ENCODE measurements around the gene OSBPL8.
A peak's percentile ranks its signal among the peaks of the same experiment; 100 is the strongest.

Gene OSBPL8

GRCh38 chr12:76547526-76547925 is 12.0 kb downstream of the OSBPL8 start:
- Mint-ChIP-seq H3K36me3 (ENCODE audit: low read depth) (no peaks in the 10 kb centered on the region), H3K27ac (peak overlapping the region; percentile 3 to 76 (median 5)), H3K27me3 (ENCODE audit: low read depth) (no peaks in the 10 kb centered on the region), H3K4me3 (peak overlapping the region in 1 of 3 experiments; percentile 5), H3K9me3 (no peaks in the 10 kb centered on the region), H3K4me1 (peaks cover 24% of the 10 kb centered on the region)
- no peak for TF ChIP-seq CTCF (IDR thresholded peaks at IDR 0.05; ENCODE audit: unreplicated experiment in 3 of 3)

GRCh38 chr12:76546889-76547288 is 12.7 kb downstream of the OSBPL8 start:
- H3K4me3 Mint-ChIP-seq, result peak overlapping the region in 1 of 3 experiments; percentile 34
- TF ChIP-seq CTCF (IDR thresholded peaks at IDR 0.05; ENCODE audit: unreplicated experiment in 3 of 3), result no peak
- peaks cover 4% of the 10 kb centered on the region for H3K36me3 Mint-ChIP-seq (ENCODE audit: low read depth)
- peaks cover 24% of the 10 kb centered on the region for H3K4me1 Mint-ChIP-seq
- no peaks in the 10 kb centered on the region for H3K27me3 Mint-ChIP-seq (ENCODE audit: low read depth)
- H3K27ac Mint-ChIP-seq, result peak overlapping the region in 2 of 3 experiments; percentile 5 to 76
- no peaks in the 10 kb centered on the region for H3K9me3 Mint-ChIP-seq

GRCh38 chr12:76545486-76545885 is 14.1 kb downstream of the OSBPL8 start:
- Mint-ChIP-seq H3K27me3 (ENCODE audit: low read depth) (no peaks in the 10 kb centered on the region), H3K9me3 (no peaks in the 10 kb centered on the region), H3K27ac (no peak overlapping the region), H3K4me1 (peaks cover 24% of the 10 kb centered on the region), H3K4me3 (no peak overlapping the region), H3K36me3 (ENCODE audit: low read depth) (peaks cover 4% of the 10 kb centered on the region)
- TF ChIP-seq CTCF (IDR thresholded peaks at IDR 0.05; ENCODE audit: unreplicated experiment in 3 of 3), result no peak

GRCh38 chr12:76544601-76545261 is 14.8 kb downstream of the OSBPL8 start:
- Mint-ChIP-seq H3K36me3 (ENCODE audit: low read depth) (peaks cover 4% of the 10 kb centered on the region), H3K4me3 (no peak overlapping the region), H3K9me3 (no peaks in the 10 kb centered on the region), H3K4me1 (peaks cover 24% of the 10 kb centered on the region), H3K27me3 (ENCODE audit: low read depth) (no peaks in the 10 kb centered on the region), H3K27ac (no peak overlapping the region)
- TF ChIP-seq CTCF (IDR thresholded peaks at IDR 0.05; ENCODE audit: unreplicated experiment in 3 of 3), result no peak

- H3K4me3 Mint-ChIP-seq, result no peak overlapping the region
- TF ChIP-seq CTCF (IDR thresholded peaks at IDR 0.05; ENCODE audit: unreplicated experiment in 3 of 3), result no peak
- H3K27ac Mint-ChIP-seq, result no peak overlapping the region
- H3K9me3 Mint-ChIP-seq, result no peaks in the 10 kb centered on the region
- H3K27me3 Mint-ChIP-seq (ENCODE audit: low read depth), result no peaks in the 10 kb centered on the region
- peaks cover 20% of the 10 kb centered on the region for H3K4me1 Mint-ChIP-seq
- H3K36me3 Mint-ChIP-seq (ENCODE audit: low read depth), result peaks cover 4% of the 10 kb centered on the region
These were observed 15.7 kb downstream of the OSBPL8 start for GRCh38 chr12:76543813-76544347.

GRCh38 chr12:76542908-76543307 is 16.7 kb downstream of the OSBPL8 start:
- Mint-ChIP-seq H3K27ac (no peak overlapping the region), H3K4me3 (no peak overlapping the region), H3K36me3 (ENCODE audit: low read depth) (peaks cover 4% of the 10 kb centered on the region), H3K9me3 (no peaks in the 10 kb centered on the region), H3K27me3 (ENCODE audit: low read depth) (no peaks in the 10 kb centered on the region), H3K4me1 (peaks cover 13% of the 10 kb centered on the region)
- no peak for TF ChIP-seq CTCF (IDR thresholded peaks at IDR 0.05; ENCODE audit: unreplicated experiment in 3 of 3)
